Measurements from ENCODE around the gene LCE1B. TPM values are rescaled to one million over a fixed set of nuclear protein-coding genes. Genes with fewer than 3 reads are reported as not detected.

Gene LCE1B
- total and polyA plus RNA-seq, 8 donors: not detected

DNA sequence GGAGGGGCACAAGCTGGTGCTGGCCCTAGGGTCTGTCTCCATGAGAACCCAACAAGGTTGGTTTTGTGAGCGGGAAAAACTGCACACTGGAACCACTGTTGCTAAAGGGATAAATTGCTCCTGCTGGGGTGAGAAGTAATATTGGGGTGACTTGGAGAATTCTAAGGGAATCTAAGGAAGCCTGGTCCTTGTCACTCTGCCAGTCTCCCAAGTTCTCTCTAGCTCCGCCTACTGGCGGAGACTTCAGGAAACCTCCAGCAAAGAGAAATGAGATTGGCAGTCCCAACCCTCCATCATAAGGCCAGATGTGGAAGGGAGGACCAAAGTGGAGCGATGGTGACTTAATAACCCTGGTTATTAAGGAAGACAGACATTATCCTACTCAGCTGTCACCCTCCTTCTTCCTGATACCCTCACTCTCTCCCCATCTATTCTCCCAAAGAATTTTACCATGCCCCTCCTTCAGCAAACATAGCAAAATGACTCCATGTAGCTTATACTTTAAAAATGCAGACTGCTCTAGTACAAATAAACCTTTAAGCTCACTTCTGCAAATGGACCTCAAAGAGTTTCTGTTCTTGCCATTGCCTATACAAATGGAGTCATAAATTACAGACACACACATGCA lies 34.1 kb upstream of the LCE1B start:
- H3K36me3 ChIP-seq: no peaks in the 10 kb centered on the region
- peaks cover 0 to 5% of the 10 kb centered on the region in 2 donors for H3K27me3 ChIP-seq
- intact Hi-C loops (cut with DNase I): no loop called here
- TF ChIP-seq CTCF (IDR thresholded peaks at IDR 0.05): no peak
- H3K4me1 ChIP-seq: no peaks in the 10 kb centered on the region
- H3K9me3 ChIP-seq: no peaks in the 10 kb centered on the region
- no peak overlapping the region for H3K4me3 ChIP-seq
- DNase-seq: peak in 1 of 4 donors; percentile 1
- ATAC-seq: no peak
- H3K27ac ChIP-seq: no peak overlapping the region

DNA sequence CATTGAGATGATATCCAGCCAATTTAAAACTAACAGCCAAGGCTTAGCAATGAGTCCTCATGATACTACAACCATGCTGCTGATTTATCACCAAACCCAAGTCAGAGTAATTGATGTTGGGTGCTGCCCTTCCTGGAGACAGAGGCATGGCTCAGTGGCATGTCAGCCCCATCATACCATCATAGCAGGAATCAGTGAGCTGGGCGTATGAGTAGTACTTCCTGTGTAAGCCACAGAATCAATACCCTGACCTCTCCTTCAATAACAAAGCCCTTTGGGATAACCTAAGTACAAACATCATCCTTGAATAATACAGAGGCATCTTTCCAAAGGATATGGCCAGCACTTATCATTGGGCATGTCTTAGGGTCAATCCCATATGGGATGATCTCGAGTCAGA lies 28.7 kb upstream of the LCE1B start:
- no peaks in the 10 kb centered on the region for H3K36me3 ChIP-seq
- H3K27me3 ChIP-seq: peaks cover 0 to 5% of the 10 kb centered on the region in 2 donors
- no peak overlapping the region for H3K27ac ChIP-seq
- no peaks in the 10 kb centered on the region for H3K9me3 ChIP-seq
- TF ChIP-seq CTCF (IDR thresholded peaks at IDR 0.05): no peak
- H3K4me1 ChIP-seq: no peaks in the 10 kb centered on the region
- intact Hi-C loops (cut with DNase I): no loop called here
- ATAC-seq (no peak), DNase-seq (no peak)
- H3K4me3 ChIP-seq: no peak overlapping the region

DNA sequence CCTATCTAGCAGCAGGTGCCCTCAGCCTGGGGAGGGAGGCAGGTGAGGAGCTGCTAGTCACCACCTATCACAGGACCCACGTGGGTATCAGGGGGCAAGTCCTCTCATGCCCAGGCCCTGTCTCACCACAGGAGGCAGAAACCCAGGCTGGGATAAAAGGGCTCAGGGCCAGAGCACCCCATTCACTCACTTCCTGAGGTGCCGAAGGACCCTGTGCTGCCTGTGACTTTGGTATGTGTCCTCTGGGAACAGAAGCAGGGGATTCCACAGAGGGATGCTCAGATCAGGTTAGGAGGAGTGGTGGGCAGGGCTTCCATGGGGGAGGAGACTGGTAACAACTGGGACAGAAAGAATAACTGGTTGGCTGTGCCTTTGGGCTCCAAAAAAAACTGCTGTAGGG lies 25.7 kb upstream of the LCE1B start, which contains the start of gene LCE1E:
LCE1E (plus strand) TSS at position 181 of the 400 bp plus-strand sequence. CDS start 1,043 bp downstream, outside the sequence.
- no peak for DNase-seq
- Histone ChIP-seq H3K9me3 (no peaks in the 10 kb centered on the region), H3K27ac (no peak within 1 kb of the TSS), H3K4me1 (no peaks in the 10 kb centered on the region), H3K4me3 (no peak within 1 kb of the TSS), H3K27me3 (peaks cover 0 to 5% of the 10 kb centered on the region in 2 donors), H3K36me3 (no peaks in the 10 kb centered on the region)
- TF ChIP-seq CTCF (IDR thresholded peaks at IDR 0.05): no peak
- ATAC-seq: no peak
- intact Hi-C loops (cut with DNase I): no loop called here

- TF ChIP-seq CTCF (IDR thresholded peaks at IDR 0.05): no peak
- intact Hi-C loops (cut with DNase I): no loop called here
- no peak for ATAC-seq
Observed at GRCh38 chr1:152795686-152796085, 16.1 kb upstream of the LCE1B start.

GRCh38 chr1:152796421-152796820 lies 15.3 kb upstream of the LCE1B start, which contains the start of gene LCE1D:
LCE1D (plus strand) TSS chr1:152796721; CDS start chr1:152797795, 1,074 bp downstream.
- no peaks in the 10 kb centered on the region for H3K27me3 ChIP-seq
- H3K4me3 ChIP-seq: no peak within 1 kb of the TSS
- H3K36me3 ChIP-seq: no peaks in the 10 kb centered on the region
- DNase-seq (no peak), ATAC-seq (no peak)
- H3K27ac ChIP-seq: no peak within 1 kb of the TSS
- no peaks in the 10 kb centered on the region for H3K9me3 ChIP-seq
- TF ChIP-seq CTCF (IDR thresholded peaks at IDR 0.05): no peak
- no peaks in the 10 kb centered on the region for H3K4me1 ChIP-seq
- intact Hi-C loops (cut with DNase I): no loop called here

More at GRCh38 chr1:152795686-152796085, 16.1 kb upstream of the LCE1B start:
- H3K4me3 ChIP-seq: no peak overlapping the region
- H3K4me1 ChIP-seq: no peaks in the 10 kb centered on the region
- DNase-seq: no peak
- H3K36me3 ChIP-seq: no peaks in the 10 kb centered on the region
- no peaks in the 10 kb centered on the region for H3K27me3 ChIP-seq
- no peaks in the 10 kb centered on the region for H3K9me3 ChIP-seq
- H3K27ac ChIP-seq: no peak overlapping the region

Measured in left lung (tissue), 10 donors.